Measurements from ENCODE around the gene ARMC8. TPM values are rescaled to one million over a fixed set of nuclear protein-coding genes. Genes with fewer than 3 reads are reported as not detected.

The ARMC8 gene
- total RNA-seq, 1 experiment from 2014 or later: 24.4 TPM

DNA sequence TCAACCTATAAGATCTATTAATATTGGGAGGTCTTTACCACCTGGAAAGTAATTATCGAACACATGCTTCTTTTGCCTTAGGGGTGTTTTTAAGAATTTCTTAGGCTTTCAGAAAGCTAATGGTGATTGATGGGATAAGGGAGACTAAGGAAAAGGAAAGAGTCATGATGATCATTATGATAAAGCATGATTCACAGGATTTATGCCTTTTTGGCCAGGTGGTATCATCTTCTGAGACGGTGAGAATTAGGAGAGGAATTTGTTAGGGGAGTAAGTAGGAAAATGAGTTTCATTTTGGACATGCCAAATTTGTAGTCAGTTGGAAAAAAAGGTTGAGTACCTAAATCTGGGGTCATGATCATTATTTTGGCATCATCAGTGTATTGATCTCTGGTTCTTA lies 8.9 kb downstream of the ARMC8 start:
- no peak for DNase-seq (ENCODE audit: low read depth)
- in situ Hi-C loops (cut with HindIII; ENCODE audit: low pct_unique_long_range_greater_than_20kb, low sequenced_read_pairs): no loop called here

DNA sequence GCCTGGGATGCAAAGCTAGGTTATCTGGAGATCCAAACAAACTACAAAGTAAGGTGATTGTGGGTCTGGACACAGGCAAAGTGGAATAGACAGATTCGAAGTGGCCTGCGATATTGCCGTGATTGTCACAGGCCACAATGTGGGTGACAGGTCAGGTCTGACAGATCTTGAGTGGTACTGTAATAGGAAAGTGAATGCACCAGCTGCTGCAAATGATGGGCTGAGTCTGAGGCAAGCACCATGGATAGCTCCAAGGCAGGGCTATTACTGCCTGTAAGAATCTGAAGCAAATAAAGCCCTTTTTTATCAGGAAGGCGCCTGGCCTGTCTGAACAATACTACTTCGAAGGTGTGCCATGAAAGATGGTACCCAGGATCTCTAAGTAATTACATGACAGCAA lies 10.0 kb downstream of the ARMC8 start:
- no peak for DNase-seq (ENCODE audit: low read depth)

GRCh38 chr3:138197524-138197923 lies 10.4 kb downstream of the ARMC8 start:
- no peak for DNase-seq (ENCODE audit: low read depth)
- in situ Hi-C loops (cut with HindIII; ENCODE audit: low pct_unique_long_range_greater_than_20kb, low sequenced_read_pairs): no loop called here

More for the DNA sequence above, 10.0 kb downstream of the ARMC8 start:
- in situ Hi-C loops (cut with HindIII; ENCODE audit: low pct_unique_long_range_greater_than_20kb, low sequenced_read_pairs): no loop called here

DNA sequence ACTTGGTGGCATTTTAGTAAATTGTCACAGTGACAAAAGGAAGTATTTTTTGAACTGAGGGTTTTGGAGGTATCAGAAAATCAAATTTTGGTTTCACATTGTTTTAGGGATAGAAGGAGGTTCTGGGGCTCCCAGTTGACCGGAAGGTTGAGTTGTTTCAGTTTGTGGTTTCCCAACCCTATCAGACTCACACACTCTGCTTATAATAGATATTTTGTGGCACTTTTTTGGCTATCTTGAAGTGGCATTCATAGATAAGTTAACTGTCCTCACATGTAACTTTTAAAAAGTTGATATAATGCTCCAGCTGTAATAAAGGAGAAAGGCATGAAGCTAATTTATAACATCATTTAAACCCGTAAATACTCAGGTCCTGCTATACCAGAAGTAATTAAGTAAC lies 12.8 kb downstream of the ARMC8 start:
- DNase-seq (ENCODE audit: low read depth): no peak
- in situ Hi-C loops (cut with HindIII; ENCODE audit: low pct_unique_long_range_greater_than_20kb, low sequenced_read_pairs): no loop called here

DNA sequence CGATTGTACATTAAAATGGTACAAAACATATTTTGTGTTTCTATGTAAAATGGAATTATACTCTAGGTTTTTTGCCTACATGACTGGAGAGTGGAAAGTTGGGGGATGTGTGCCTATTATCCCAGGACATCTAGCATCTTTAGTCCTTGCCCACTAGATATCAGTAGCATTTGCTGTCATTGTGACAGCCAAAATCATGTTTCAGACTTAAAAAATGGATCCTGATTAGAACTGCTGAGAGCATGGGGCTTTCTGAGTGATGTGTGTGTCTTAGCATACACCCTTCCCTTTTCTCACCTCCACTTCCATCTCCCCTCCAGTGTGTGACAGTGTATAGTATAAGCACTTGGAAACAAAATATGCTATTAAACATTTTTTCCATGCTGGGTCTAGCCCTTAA lies 13.3 kb downstream of the ARMC8 start:
- in situ Hi-C loops (cut with HindIII; ENCODE audit: low pct_unique_long_range_greater_than_20kb, low sequenced_read_pairs): no loop called here
- DNase-seq (ENCODE audit: low read depth): no peak

GRCh38 chr3:138202945-138203701 lies 16.0 kb downstream of the ARMC8 start:
- no peak for DNase-seq (ENCODE audit: low read depth)
- in situ Hi-C loops (cut with HindIII; ENCODE audit: low pct_unique_long_range_greater_than_20kb, low sequenced_read_pairs): no loop called here

- DNase-seq (ENCODE audit: low read depth): no peak
- in situ Hi-C loops (cut with HindIII; ENCODE audit: low pct_unique_long_range_greater_than_20kb, low sequenced_read_pairs): no loop called here
Observed at GRCh38 chr3:138203938-138204337, 16.8 kb downstream of the ARMC8 start.

DNA sequence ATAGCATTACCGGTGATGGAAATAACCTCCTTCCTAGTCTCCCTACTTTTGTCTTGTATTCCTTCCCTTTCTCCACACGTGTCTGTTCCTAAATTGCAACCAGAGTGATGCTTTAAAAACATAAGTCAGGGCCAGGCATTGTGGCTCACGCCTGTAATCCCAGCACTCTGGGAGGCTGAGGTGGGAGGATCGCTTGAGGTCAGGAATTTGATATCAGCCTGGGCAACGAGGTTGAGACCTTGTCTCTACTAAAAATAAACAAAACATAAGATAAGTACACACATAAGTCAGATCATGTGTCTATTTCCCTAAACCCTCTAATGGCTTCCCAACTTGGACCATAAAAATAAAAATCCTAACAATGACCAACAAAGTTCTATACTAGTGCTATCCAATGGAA lies 18.4 kb downstream of the ARMC8 start:
- in situ Hi-C loops (cut with HindIII; ENCODE audit: low pct_unique_long_range_greater_than_20kb, low sequenced_read_pairs): no loop called here
- no peak for DNase-seq (ENCODE audit: low read depth)

DNA sequence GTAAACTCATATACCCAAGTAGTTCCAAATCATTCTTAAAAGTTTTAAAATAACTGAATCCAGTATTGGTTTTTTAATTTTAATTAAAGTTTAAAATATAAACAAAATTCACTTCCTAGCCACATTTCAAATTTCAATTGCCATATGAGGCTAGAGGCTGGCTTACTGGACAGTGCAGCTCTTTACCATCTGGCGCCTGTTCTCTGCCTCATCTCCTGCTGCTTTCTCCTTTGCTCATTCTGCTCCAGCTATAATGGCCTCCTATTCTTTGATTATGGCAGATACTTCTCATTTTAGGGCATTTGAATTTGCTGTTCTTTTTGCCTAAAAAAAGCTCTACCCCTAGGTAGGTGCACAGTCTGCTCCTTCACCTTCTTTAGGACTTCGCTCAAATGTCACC lies 19.1 kb downstream of the ARMC8 start:
- in situ Hi-C loops (cut with HindIII; ENCODE audit: low pct_unique_long_range_greater_than_20kb, low sequenced_read_pairs): no loop called here
- no peak for DNase-seq (ENCODE audit: low read depth)

DNA sequence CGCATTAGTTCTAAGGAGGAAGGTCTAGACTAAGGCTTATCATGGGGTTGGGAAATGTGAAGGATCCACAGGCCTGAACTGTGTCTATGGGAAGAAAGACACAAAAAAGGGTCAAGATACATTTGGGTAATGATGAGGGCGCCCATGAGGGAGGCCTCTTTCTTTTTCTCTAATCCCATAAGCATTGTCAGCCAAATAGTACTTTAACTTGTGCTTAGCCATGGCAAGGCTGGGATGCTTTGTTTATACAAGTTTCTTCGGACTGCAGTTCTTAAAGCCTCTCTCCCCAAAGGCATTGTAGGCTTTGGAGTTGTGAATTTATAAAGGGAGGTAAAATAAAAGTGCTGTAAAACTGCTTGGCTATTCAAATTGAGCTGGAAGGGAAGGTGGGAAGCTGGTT lies 23.4 kb downstream of the ARMC8 start:
- in situ Hi-C loops (cut with HindIII; ENCODE audit: low pct_unique_long_range_greater_than_20kb, low sequenced_read_pairs): no loop called here
- DNase-seq (ENCODE audit: low read depth): no peak

DNA sequence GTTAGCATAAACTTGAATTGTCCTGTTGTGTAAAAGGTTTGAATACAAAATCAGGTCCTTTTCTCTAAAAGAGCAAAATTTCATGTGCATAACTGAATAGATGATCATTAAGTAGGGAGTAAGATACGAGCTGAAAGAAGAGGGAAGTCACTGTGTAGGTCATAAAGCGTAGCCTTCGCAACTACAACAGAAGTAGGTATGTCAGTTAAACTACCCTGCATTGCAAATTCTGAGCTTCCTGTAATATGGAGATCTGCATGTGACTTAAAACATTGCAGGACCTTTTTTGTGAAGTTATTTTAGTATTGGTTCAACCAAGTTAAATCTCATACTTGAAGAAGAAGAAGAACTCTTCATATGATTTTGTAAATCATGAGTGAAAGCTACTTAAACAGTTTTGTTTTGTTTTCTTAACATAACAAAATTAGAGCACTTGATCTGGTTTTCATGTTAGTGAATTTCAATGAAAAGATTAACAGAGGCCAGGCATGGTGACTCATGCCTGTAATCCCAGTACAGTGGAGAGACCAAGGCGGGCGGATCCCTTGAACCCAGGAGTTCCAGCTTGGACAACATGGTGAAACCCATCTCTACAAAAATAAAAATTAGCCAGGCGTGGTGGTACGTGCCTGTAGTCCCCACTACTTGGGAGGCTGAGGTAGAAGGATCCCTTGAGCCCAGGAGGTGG lies 26.4 kb downstream of the ARMC8 start:
- DNase-seq (ENCODE audit: low read depth): no peak
- in situ Hi-C loops (cut with HindIII; ENCODE audit: low pct_unique_long_range_greater_than_20kb, low sequenced_read_pairs): no loop called here

GRCh38 chr3:138219255-138219654 lies 32.2 kb downstream of the ARMC8 start:
- in situ Hi-C loops (cut with HindIII; ENCODE audit: low pct_unique_long_range_greater_than_20kb, low sequenced_read_pairs): no loop called here
- DNase-seq (ENCODE audit: low read depth): no peak

GRCh38 chr3:138220242-138220641 lies 33.1 kb downstream of the ARMC8 start:
- in situ Hi-C loops (cut with HindIII; ENCODE audit: low pct_unique_long_range_greater_than_20kb, low sequenced_read_pairs): no loop called here
- no peak for DNase-seq (ENCODE audit: low read depth)

GRCh38 chr3:138220788-138221187 lies 33.7 kb downstream of the ARMC8 start:
- in situ Hi-C loops (cut with HindIII; ENCODE audit: low pct_unique_long_range_greater_than_20kb, low sequenced_read_pairs): no loop called here
- DNase-seq (ENCODE audit: low read depth): no peak

- no peak for DNase-seq (ENCODE audit: low read depth)
- in situ Hi-C loops (cut with HindIII; ENCODE audit: low pct_unique_long_range_greater_than_20kb, low sequenced_read_pairs): no loop called here
Observed at GRCh38 chr3:138222131-138222941, 35.2 kb downstream of the ARMC8 start.

- in situ Hi-C loops (cut with HindIII; ENCODE audit: low pct_unique_long_range_greater_than_20kb, low sequenced_read_pairs): no loop called here
- DNase-seq (ENCODE audit: low read depth): no peak
Observed at GRCh38 chr3:138222942-138223287, 35.8 kb downstream of the ARMC8 start.

- DNase-seq (ENCODE audit: low read depth): no peak
- in situ Hi-C loops (cut with HindIII; ENCODE audit: low pct_unique_long_range_greater_than_20kb, low sequenced_read_pairs): no loop called here
Observed at GRCh38 chr3:138227650-138228049, 40.5 kb downstream of the ARMC8 start.

GRCh38 chr3:138230525-138230924 lies 43.4 kb downstream of the ARMC8 start:
- no peak for DNase-seq (ENCODE audit: low read depth)
- in situ Hi-C loops (cut with HindIII; ENCODE audit: low pct_unique_long_range_greater_than_20kb, low sequenced_read_pairs): no loop called here

DNA sequence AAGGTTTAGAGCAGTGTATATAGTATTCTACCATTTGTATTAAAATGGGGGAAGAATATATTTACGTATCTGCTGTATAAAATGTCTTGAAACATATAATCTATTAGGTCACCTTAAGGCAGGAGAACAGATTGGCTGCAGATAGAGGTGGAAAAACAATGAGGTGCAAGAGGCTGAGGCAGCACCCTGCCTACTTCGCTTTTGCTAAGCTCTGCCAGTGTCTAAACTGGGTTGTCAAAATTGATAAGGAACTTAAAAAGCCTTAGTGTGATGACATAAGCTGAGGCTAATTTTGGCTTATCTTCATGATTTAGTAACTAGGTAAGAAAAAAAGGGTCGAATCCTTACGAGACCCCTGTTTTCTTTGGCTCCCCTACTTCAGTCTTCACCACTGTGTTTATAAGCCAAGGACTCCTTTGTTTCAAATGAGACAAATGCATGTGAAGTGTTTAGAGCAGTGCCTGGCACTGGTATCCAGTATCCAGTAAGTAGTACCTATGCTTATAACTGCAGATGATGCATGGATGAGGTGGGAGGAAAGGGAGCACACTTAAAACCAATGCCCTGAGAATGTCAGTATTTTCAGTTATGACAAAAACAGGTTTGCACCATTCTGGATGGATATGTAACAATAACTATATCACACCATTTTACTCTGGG lies 45.7 kb downstream of the ARMC8 start:
- DNase-seq (ENCODE audit: low read depth): no peak
- in situ Hi-C loops (cut with HindIII; ENCODE audit: low pct_unique_long_range_greater_than_20kb, low sequenced_read_pairs): no loop called here

All from Caki2 (cell line).